K562 (cell line): ENCODE results near the gene GRIK2. TPM values are rescaled to one million over a fixed set of nuclear protein-coding genes. Genes with fewer than 3 reads are reported as not detected.

Source experiments
- ATAC-seq: fragments of 200-7000 bp; cut with Tn5 transposase; 3 replicates; pipeline ENCODE4 v1.9.1; 2020; ENCODE audit warnings: moderate library complexity
- BruUV-seq: library from RNA; stranded (reverse); fragments of 400-500 nt; replicated peaks from 2 replicates; lab custom pipeline; 2021; lab: Mats Ljungman, UMichigan
- CTCF ChIA-PET: fragments of 300-600 bp; formaldehyde crosslinking; extraction: SDS; loops from one replicate; lab custom pipeline; 2021; ENCODE audit warnings: low intra/inter-chr PET ratio; lab: Yijun Ruan, JAX
- POLR2A ChIA-PET: fragments of 300-600, 350-650 bp; sonication (Branson Sonifier 250); formaldehyde crosslinking; extraction: SDS; loops from one replicate; lab custom pipeline; 2021; ENCODE audit warnings: antibody characterized with exemption, inconsistent platforms; lab: Yijun Ruan, JAX
- DNase-seq, 4 experiments: peaks; one replicate each; pipeline versions ENCODE4 v3.0.0 to v3.0.0-alpha.2; 2011 to 2018; ENCODE audit warnings: low spot score in 3 of 4, mixed read lengths in 3 of 4; ENCODE audit errors: extremely low read depth in 1 of 4
- FAIRE-seq: peaks from 2 replicates; lab custom pipeline; 2011; peaks lifted over from hg19 to GRCh38; lab: Jason Lieb, UNC
- H2AFZ ChIP-seq: 2 replicates; pipeline ENCODE4 v1.6.0; 2011; ENCODE audit warnings: low read depth, low read length, control low read depth, inconsistent platforms
- H3K27ac ChIP-seq: fragments of 200-600 bp; 3 replicates; pipeline ENCODE4 v1.8.0; 2011; ENCODE audit warnings: low read depth, mild to moderate bottlenecking, control low read depth, inconsistent platforms, low read length, moderate library complexity, mixed read lengths; ENCODE audit errors: extremely low read depth
- H3K27me3 ChIP-seq, 2 experiments: fragments of 300-600 bp in 1 of 2; 2 replicates in 1 of 2; 3 replicates in 1 of 2; pipeline versions ENCODE4 v1.6.0 to v1.8.0; 2011; ENCODE audit warnings: inconsistent platforms in 2 of 2, low read length in 2 of 2, mild to moderate bottlenecking in 1 of 2, mixed read lengths in 1 of 2, moderate library complexity in 1 of 2; ENCODE audit not compliant: control insufficient read depth in 2 of 2, insufficient read depth in 2 of 2
- H3K36me3 ChIP-seq: fragments of 300-600 bp; 3 replicates; pipeline ENCODE4 v1.8.0; 2011; ENCODE audit warnings: mild to moderate bottlenecking, low read length, inconsistent platforms; ENCODE audit not compliant: control insufficient read depth, insufficient read depth
- H3K4me1 ChIP-seq, 2 experiments: fragments of 200-600 bp in 1 of 2; replicated peaks in 1 of 2; 2 replicates in 1 of 2; 3 replicates in 1 of 2; pipeline versions ENCODE4 v1.5.1 to v1.8.0; 2011; ENCODE audit warnings: inconsistent platforms in 2 of 2, low read length in 2 of 2, mild to moderate bottlenecking in 1 of 2, mixed read lengths in 1 of 2, moderate library complexity in 1 of 2; ENCODE audit not compliant: control insufficient read depth in 2 of 2, insufficient read depth in 2 of 2
- H3K4me2 ChIP-seq: 2 replicates; pipeline ENCODE4 v1.6.1; 2011; ENCODE audit warnings: low read length, control low read depth, inconsistent platforms, mixed read lengths; ENCODE audit not compliant: insufficient read depth
- H3K4me3 ChIP-seq: fragments of 200-600 bp; sonication (generic), shearing (Covaris generic); 2 replicates; pipeline ENCODE4 v1.5.1; 2016; ENCODE audit warnings: control low read depth, inconsistent platforms
- H3K79me2 ChIP-seq: fragments of 200-600 bp; 3 replicates; pipeline ENCODE4 v1.8.0; 2011; ENCODE audit warnings: low read length, inconsistent platforms; ENCODE audit not compliant: control insufficient read depth, insufficient read depth
- H3K9ac ChIP-seq, 2 experiments: 2 replicates each; pipeline versions ENCODE4 v1.6.0 to v1.6.1; 2011; ENCODE audit warnings: low read depth in 2 of 2, low read length in 2 of 2, control low read depth in 1 of 2, inconsistent platforms in 1 of 2, mild to moderate bottlenecking in 1 of 2, mixed read lengths in 1 of 2; ENCODE audit not compliant: insufficient read depth in 1 of 2
- H3K9me1 ChIP-seq: one replicate; pipeline ENCODE4 v1.6.0; 2011; ENCODE audit warnings: inconsistent platforms, mild to moderate bottlenecking, low read length, moderate library complexity; ENCODE audit not compliant: control insufficient read depth, insufficient read depth
- H3K9me3 ChIP-seq: replicated peaks from 2 replicates; pipeline ENCODE4 v1.5.1; 2011; ENCODE audit warnings: low read depth, low read length, inconsistent platforms; ENCODE audit not compliant: control insufficient read depth, insufficient read depth
- H4K20me1 ChIP-seq: replicated peaks from 2 replicates; pipeline ENCODE4 v1.6.1; 2011; ENCODE audit warnings: low read length, inconsistent platforms, mixed read lengths; ENCODE audit not compliant: control insufficient read depth, insufficient read depth
- CBX5 ChIP-seq: IDR thresholded peaks from 2 replicates; pipeline ENCODE4 v1.6.1; 2014; ENCODE audit warnings: low read depth, borderline replicate concordance
- CCAR2 ChIP-seq: fragments of 200-400 bp; formaldehyde crosslinking; IDR thresholded peaks from 2 replicates; pipeline ENCODE4 v1.6.1; 2017; ENCODE audit warnings: mild to moderate bottlenecking, low read depth, low read length
- ESRRA ChIP-seq: fragments of 450-650 bp; IDR thresholded peaks from 2 replicates; pipeline ENCODE4 v1.6.1; 2014; ENCODE audit warnings: low read depth, mild to moderate bottlenecking, moderate library complexity, borderline replicate concordance
- GABPA ChIP-seq: fragments of 200-800 bp; sonication (Bioruptor generic); conservative IDR thresholded peaks from 2 replicates; pipeline ENCODE4 v1.6.1; 2016; ENCODE audit warnings: low read depth, missing genetic modification characterization, missing compliant biosample characterization
- GTF2B ChIP-seq: IDR thresholded peaks from 2 replicates; pipeline ENCODE4 v1.6.1; 2011; ENCODE audit not compliant: insufficient read length; ENCODE audit errors: extremely low read depth
- HDAC3 ChIP-seq: fragments of 450-650 bp; IDR thresholded peaks from 2 replicates; pipeline ENCODE4 v1.6.1; 2018; ENCODE audit warnings: borderline replicate concordance, mild to moderate bottlenecking, moderate library complexity; ENCODE audit not compliant: partially characterized antibody
- HIVEP1 ChIP-seq: fragments of 250-450 bp; sonication (Bioruptor Pico); IDR thresholded peaks from 2 replicates; pipeline ENCODE4 v1.4.0; 2020; ENCODE audit warnings: mild to moderate bottlenecking
- NCOR1 ChIP-seq: fragments of 450-650 bp; IDR thresholded peaks from 2 replicates; pipeline ENCODE4 v1.6.1; 2016; ENCODE audit warnings: mild to moderate bottlenecking, moderate library complexity
- SIN3B ChIP-seq: fragments of 450-650 bp; IDR thresholded peaks from 2 replicates; pipeline ENCODE4 v1.6.1; 2017; ENCODE audit warnings: low read depth, mild to moderate bottlenecking, moderate library complexity
- SREBF2 ChIP-seq: sonication (generic); formaldehyde crosslinking; IDR thresholded peaks from 2 replicates; pipeline ENCODE4 v1.4.0; 2020; ENCODE audit warnings: mild to moderate bottlenecking, missing genetic modification reagents
- STAT5A ChIP-seq: IDR thresholded peaks from 2 replicates; pipeline ENCODE4 v1.6.1; 2012; ENCODE audit warnings: low read length, inconsistent platforms, borderline replicate concordance
- THRAP3 ChIP-seq: fragments of 450-650 bp; IDR thresholded peaks from 2 replicates; pipeline ENCODE4 v1.6.1; 2016; ENCODE audit warnings: mild to moderate bottlenecking, inconsistent platforms, borderline replicate concordance
- ZBTB33 ChIP-seq: sonication (generic); formaldehyde crosslinking; IDR thresholded peaks from 2 replicates; pipeline ENCODE4 v1.8.1; 2023; ENCODE audit warnings: mild to moderate bottlenecking, missing genetic modification reagents
- ZC3H4 ChIP-seq: sonication (generic); formaldehyde crosslinking; IDR thresholded peaks from 2 replicates; pipeline ENCODE4 v1.9.0; 2021; ENCODE audit warnings: missing genetic modification reagents, borderline replicate concordance
- ZC3H8 ChIP-seq: fragments of 450-650 bp; IDR thresholded peaks from 2 replicates; pipeline ENCODE4 v1.6.1; 2017
- WGBS: fragments of 100-300 bp; shearing (Covaris generic); methylation state at CpG from one replicate; pipeline ENCODE4 v1.1.6; 2016; ENCODE audit warnings: low coverage, mixed read lengths; ENCODE audit not compliant: insufficient coverage; ENCODE audit errors: missing lambda C conversion rate; 5-methylcytosine and 5-hydroxymethylcytosine counted together
- in situ Hi-C: fragments of 300-500 bp; cut with MboI; formaldehyde crosslinking; loops from 4 replicates; pipeline ENCODE4 v1.15.0; 2018; ENCODE audit warnings: inconsistent platforms, mixed read lengths
- intact Hi-C: fragments of 100-400 bp; cut with micrococcal nuclease; formaldehyde crosslinking; loops from 2 replicates; pipeline ENCODE4 v1.14.2; 2022
- polyA plus RNA-seq, 8 experiments: library from polyadenylated mRNA; depleted of rRNA in 4 of 8; stranded (reverse) in 5 of 8; unstranded in 3 of 8; fragments of >200 nt; fragmentation: Nextera tagmentation in 2 of 8; fragmentation: Illumina TruSeq in 1 of 8; extraction: Ambion mirVana in 2 of 8; extraction: Trizol in 1 of 8; gene quantifications; 2 replicates each; pipeline versions ENCODE4 v1.2.1 to v1.2.3, GENCODE V29; 2011 to 2014; ENCODE audit warnings: inconsistent platforms in 1 of 8, missing spikeins in 1 of 8
- total RNA-seq, 7 experiments: library from RNA; depleted of rRNA in 6 of 7; stranded (reverse); fragments of >200 nt in 6 of 7; fragmentation: Illumina TruSeq in 2 of 7; extraction: Trizol in 2 of 7; gene quantifications; 2 replicates each; pipeline versions ENCODE4 v1.2.1 to v1.2.3, GENCODE V29; 2011 to 2021; ENCODE audit warnings: low replicate concordance in 1 of 7
- TF ChIP-seq, protein P1 (sequence below): sonication (generic); formaldehyde crosslinking; IDR thresholded peaks from 2 replicates; pipeline ENCODE4 v1.8.0; 2022; ENCODE audit warnings: mild to moderate bottlenecking, missing genetic modification reagents, borderline replicate concordance
- TF ChIP-seq, protein P2 (sequence below): sonication (generic); formaldehyde crosslinking; IDR thresholded peaks from 2 replicates; pipeline ENCODE4 v1.5.0; 2020; ENCODE audit warnings: missing genetic modification reagents

Gene GRIK2
- total and polyA plus RNA-seq, 9 of the 15 experiments (the other 6 are each of a cell fraction or from before 2014, with no cell fraction given): not detected

GRCh38 chr6:101706576-101706975, 313.1 kb downstream of the GRIK2 start:
- ChIA-PET CTCF (no interaction called here), POLR2A (no interaction called here)
- Histone ChIP-seq H3K27ac (no peak overlapping the region), H2AFZ (no peak overlapping the region), H3K9me1 (no peaks in the 10 kb centered on the region), H3K4me2 (no peak overlapping the region), H3K4me3 (no peak overlapping the region), H3K9ac (no peak overlapping the region), H3K79me2 (no peaks in the 10 kb centered on the region), H3K27me3 (no peaks in the 10 kb centered on the region), H4K20me1 (no peaks in the 10 kb centered on the region), H3K4me1 (no peaks in the 10 kb centered on the region), H3K36me3 (no peaks in the 10 kb centered on the region), H3K9me3 (no peaks in the 10 kb centered on the region)
- no TSS peak for BruUV-seq
- intact Hi-C loops: no loop called here
- FAIRE-seq (no peak), ATAC-seq (no peak), DNase-seq (no peak)
- in situ Hi-C loops: no loop called here
- WGBS: 0% methylated on average over 1 of the region's 1 CpG
- TF ChIP-seq HDAC3 (no peak), CBX5 (no peak), SIN3B (no peak), ZBTB33 (no peak), STAT5A (no peak), CCAR2 (no peak), ZC3H4 (CRISPR knock-in tag) (no peak), ESRRA (no peak), HIVEP1 (CRISPR knock-in tag) (no peak), SREBF2 (CRISPR knock-in tag) (no peak), GTF2B (no peak), ZC3H8 (no peak), NCOR1 (no peak), THRAP3 (no peak), GABPA (tag) (no peak)
- TF ChIP-seq, protein P1, sequence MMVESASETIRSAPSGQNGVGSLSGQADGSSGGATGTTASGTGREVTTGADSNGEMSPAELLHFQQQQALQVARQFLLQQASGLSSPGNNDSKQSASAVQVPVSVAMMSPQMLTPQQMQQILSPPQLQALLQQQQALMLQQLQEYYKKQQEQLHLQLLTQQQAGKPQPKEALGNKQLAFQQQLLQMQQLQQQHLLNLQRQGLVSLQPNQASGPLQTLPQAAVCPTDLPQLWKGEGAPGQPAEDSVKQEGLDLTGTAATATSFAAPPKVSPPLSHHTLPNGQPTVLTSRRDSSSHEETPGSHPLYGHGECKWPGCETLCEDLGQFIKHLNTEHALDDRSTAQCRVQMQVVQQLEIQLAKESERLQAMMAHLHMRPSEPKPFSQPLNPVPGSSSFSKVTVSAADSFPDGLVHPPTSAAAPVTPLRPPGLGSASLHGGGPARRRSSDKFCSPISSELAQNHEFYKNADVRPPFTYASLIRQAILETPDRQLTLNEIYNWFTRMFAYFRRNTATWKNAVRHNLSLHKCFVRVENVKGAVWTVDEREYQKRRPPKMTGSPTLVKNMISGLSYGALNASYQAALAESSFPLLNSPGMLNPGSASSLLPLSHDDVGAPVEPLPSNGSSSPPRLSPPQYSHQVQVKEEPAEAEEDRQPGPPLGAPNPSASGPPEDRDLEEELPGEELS: no peak
- TF ChIP-seq, protein P2, sequence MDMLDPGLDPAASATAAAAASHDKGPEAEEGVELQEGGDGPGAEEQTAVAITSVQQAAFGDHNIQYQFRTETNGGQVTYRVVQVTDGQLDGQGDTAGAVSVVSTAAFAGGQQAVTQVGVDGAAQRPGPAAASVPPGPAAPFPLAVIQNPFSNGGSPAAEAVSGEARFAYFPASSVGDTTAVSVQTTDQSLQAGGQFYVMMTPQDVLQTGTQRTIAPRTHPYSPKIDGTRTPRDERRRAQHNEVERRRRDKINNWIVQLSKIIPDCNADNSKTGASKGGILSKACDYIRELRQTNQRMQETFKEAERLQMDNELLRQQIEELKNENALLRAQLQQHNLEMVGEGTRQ: no peak
